ENCODE measurements around the gene EXD3. TPM values are rescaled to one million over a fixed set of nuclear protein-coding genes. Genes with fewer than 3 reads are reported as not detected.
A peak's percentile ranks its signal among the peaks of the same experiment; 100 is the strongest.

EXD3 gene
- total RNA-seq, 2 experiments from 2014 or later = 17.9 to 18.1 TPM

GRCh38 chr9:137271696-137272076 lies 151.3 kb downstream of the EXD3 start:
- H3K27ac Mint-ChIP-seq = no peak overlapping the region
- H3K4me1 Mint-ChIP-seq = peaks cover 22% of the 10 kb centered on the region
- H3K9me3 Mint-ChIP-seq = no peaks in the 10 kb centered on the region
- POLR2A ChIA-PET = interaction anchor here (1.3 to 1.5 kb wide), 2 partner anchors 15 to 29 kb away, joined by 3 to 4 read pairs; no protein-coding TSS in a partner anchor
- CTCF ChIA-PET = no interaction called here
- DNase-seq = no peak
- no peak overlapping the region for H3K4me3 Mint-ChIP-seq
- H3K36me3 Mint-ChIP-seq (ENCODE audit: low read depth) = peaks cover 30% of the 10 kb centered on the region
- no peaks in the 10 kb centered on the region for H3K27me3 Mint-ChIP-seq

GRCh38 chr9:137270929-137271695 lies 151.8 kb downstream of the EXD3 start:
- Mint-ChIP-seq H3K4me3 (no peak overlapping the region), H3K9me3 (no peaks in the 10 kb centered on the region), H3K27ac (peak overlapping the region; percentile 1), H3K36me3 (ENCODE audit: low read depth) (peaks cover 30% of the 10 kb centered on the region), H3K27me3 (no peaks in the 10 kb centered on the region), H3K4me1 (peaks cover 19% of the 10 kb centered on the region)
- CTCF ChIA-PET = no interaction called here
- POLR2A ChIA-PET = interaction anchor here (1.3 to 1.5 kb wide), 2 partner anchors 14 to 29 kb away, joined by 3 to 4 read pairs; no protein-coding TSS in a partner anchor
- peak; percentile 50 for DNase-seq

GRCh38 chr9:137269231-137269772 lies 153.7 kb downstream of the EXD3 start:
- no peak overlapping the region for H3K27ac Mint-ChIP-seq
- ChIA-PET POLR2A (interaction anchor here (0.7 to 1.1 kb wide), 3 partner anchors 9 to 28 kb away, joined by 3 read pairs; partner anchors contain the start of genes TOR4A and TUBB4B), CTCF (interaction anchor here (1.0 kb wide), 1 partner anchor 17 kb away, joined by 3 read pairs; no protein-coding TSS in a partner anchor)
- DNase-seq = no peak
- peaks cover 14% of the 10 kb centered on the region for H3K4me1 Mint-ChIP-seq
- no peak overlapping the region for H3K4me3 Mint-ChIP-seq
- no peaks in the 10 kb centered on the region for H3K27me3 Mint-ChIP-seq
- H3K9me3 Mint-ChIP-seq = no peaks in the 10 kb centered on the region
- peaks cover 33% of the 10 kb centered on the region for H3K36me3 Mint-ChIP-seq (ENCODE audit: low read depth)

- Mint-ChIP-seq H3K27me3 (no peaks in the 10 kb centered on the region), H3K9me3 (no peaks in the 10 kb centered on the region), H3K4me3 (no peak overlapping the region), H3K4me1 (peaks cover 14% of the 10 kb centered on the region), H3K36me3 (ENCODE audit: low read depth) (peaks cover 39% of the 10 kb centered on the region), H3K27ac (no peak overlapping the region)
- ChIA-PET POLR2A (interaction anchor here (0.7 to 1.1 kb wide), 3 partner anchors 9 to 27 kb away, joined by 3 read pairs; partner anchors contain the start of genes TOR4A and TUBB4B), CTCF (interaction anchor here (1.0 kb wide), 1 partner anchor 18 kb away, joined by 3 read pairs; no protein-coding TSS in a partner anchor)
- no peak for DNase-seq
Measured at GRCh38 chr9:137268538-137269201, 154.3 kb downstream of the EXD3 start.

- H3K9me3 Mint-ChIP-seq = no peaks in the 10 kb centered on the region
- CTCF ChIA-PET = interaction anchor here (1.3 kb wide), 1 partner anchor 31 kb away, joined by 6 read pairs; no protein-coding TSS in a partner anchor
- DNase-seq = no peak
- H3K27me3 Mint-ChIP-seq = no peaks in the 10 kb centered on the region
- H3K4me1 Mint-ChIP-seq = peaks cover 14% of the 10 kb centered on the region
- H3K4me3 Mint-ChIP-seq = no peak overlapping the region
- POLR2A ChIA-PET = interaction anchor here (1.2 kb wide), 1 partner anchor 14 kb away, joined by 3 read pairs; no protein-coding TSS in a partner anchor
- peaks cover 38% of the 10 kb centered on the region for H3K36me3 Mint-ChIP-seq (ENCODE audit: low read depth)
- H3K27ac Mint-ChIP-seq = no peak overlapping the region
Measured at GRCh38 chr9:137267933-137268355, 155.0 kb downstream of the EXD3 start.

- CTCF ChIA-PET = interaction anchor here (0.7 to 1.3 kb wide), 3 partner anchors 10 to 30 kb away, joined by 4 to 6 read pairs (median 4); no protein-coding TSS in a partner anchor
- POLR2A ChIA-PET = interaction anchor here (1.2 to 1.8 kb wide), 3 partner anchors 10 to 26 kb away, joined by 3 to 5 read pairs (median 3); partner anchors contain the start of genes TOR4A and TUBB4B
- no peak overlapping the region for H3K27ac Mint-ChIP-seq
- DNase-seq = no peak
- peaks cover 12% of the 10 kb centered on the region for H3K4me1 Mint-ChIP-seq
- H3K27me3 Mint-ChIP-seq = no peaks in the 10 kb centered on the region
- peaks cover 40% of the 10 kb centered on the region for H3K36me3 Mint-ChIP-seq (ENCODE audit: low read depth)
- no peak overlapping the region for H3K4me3 Mint-ChIP-seq
- no peaks in the 10 kb centered on the region for H3K9me3 Mint-ChIP-seq
Measured at GRCh38 chr9:137266585-137267453, 156.1 kb downstream of the EXD3 start.

GRCh38 chr9:137266162-137266527 lies 156.8 kb downstream of the EXD3 start:
- CTCF ChIA-PET = interaction anchor here (1.3 kb wide), 1 partner anchor 30 kb away, joined by 4 read pairs; no protein-coding TSS in a partner anchor
- no peaks in the 10 kb centered on the region for H3K9me3 Mint-ChIP-seq
- POLR2A ChIA-PET = interaction anchor here (1.2 to 1.8 kb wide), 2 partner anchors 11 to 25 kb away, joined by 3 to 5 read pairs; partner anchors contain the start of genes TOR4A and TUBB4B
- no peak overlapping the region for H3K27ac Mint-ChIP-seq
- DNase-seq = no peak
- no peak overlapping the region for H3K4me3 Mint-ChIP-seq
- peaks cover 40% of the 10 kb centered on the region for H3K36me3 Mint-ChIP-seq (ENCODE audit: low read depth)
- H3K27me3 Mint-ChIP-seq = no peaks in the 10 kb centered on the region
- peaks cover 8% of the 10 kb centered on the region for H3K4me1 Mint-ChIP-seq

- H3K27me3 Mint-ChIP-seq = no peaks in the 10 kb centered on the region
- ChIA-PET CTCF (interaction anchor here (1.3 to 1.6 kb wide), 2 partner anchors 10 to 29 kb away, joined by 4 read pairs; partner anchors contain the start of gene NELFB), POLR2A (interaction anchor here (1.8 kb wide), 1 partner anchor 11 kb away, joined by 5 read pairs; the partner anchor contains the start of gene TOR4A)
- H3K27ac Mint-ChIP-seq = no peak overlapping the region
- H3K4me3 Mint-ChIP-seq = no peak overlapping the region
- no peak for DNase-seq
- peaks cover 5% of the 10 kb centered on the region for H3K4me1 Mint-ChIP-seq
- no peaks in the 10 kb centered on the region for H3K9me3 Mint-ChIP-seq
- H3K36me3 Mint-ChIP-seq (ENCODE audit: low read depth) = peaks cover 40% of the 10 kb centered on the region
Measured at GRCh38 chr9:137265496-137266161, 157.3 kb downstream of the EXD3 start.

GRCh38 chr9:137264067-137264466 lies 158.9 kb downstream of the EXD3 start:
- H3K4me1 Mint-ChIP-seq = peaks cover 2% of the 10 kb centered on the region
- H3K36me3 Mint-ChIP-seq (ENCODE audit: low read depth) = peaks cover 35% of the 10 kb centered on the region
- no peak overlapping the region for H3K27ac Mint-ChIP-seq
- ChIA-PET CTCF (interaction anchor here (1.6 kb wide), 1 partner anchor 8 kb away, joined by 4 read pairs; the partner anchor contains the start of gene NELFB), POLR2A (no interaction called here)
- no peaks in the 10 kb centered on the region for H3K9me3 Mint-ChIP-seq
- no peak overlapping the region for H3K4me3 Mint-ChIP-seq
- no peak for DNase-seq
- H3K27me3 Mint-ChIP-seq = no peaks in the 10 kb centered on the region

- peaks cover 34% of the 10 kb centered on the region for H3K36me3 Mint-ChIP-seq (ENCODE audit: low read depth)
- no peak overlapping the region for H3K4me3 Mint-ChIP-seq
- no peaks in the 10 kb centered on the region for H3K27me3 Mint-ChIP-seq
- DNase-seq = no peak
- no peaks in the 10 kb centered on the region for H3K4me1 Mint-ChIP-seq
- POLR2A ChIA-PET = no interaction called here
- CTCF ChIA-PET = no interaction called here
- H3K9me3 Mint-ChIP-seq = no peaks in the 10 kb centered on the region
- H3K27ac Mint-ChIP-seq = no peak overlapping the region
Measured at GRCh38 chr9:137263506-137263905, 159.5 kb downstream of the EXD3 start.

- DNase-seq = no peak
- H3K27ac Mint-ChIP-seq = no peak overlapping the region
- peaks cover 33% of the 10 kb centered on the region for H3K36me3 Mint-ChIP-seq (ENCODE audit: low read depth)
- ChIA-PET CTCF (interaction anchor here (1.2 kb wide), 1 partner anchor 15 kb away, joined by 4 read pairs; the partner anchor contains the start of gene TOR4A), POLR2A (no interaction called here)
- no peaks in the 10 kb centered on the region for H3K9me3 Mint-ChIP-seq
- no peaks in the 10 kb centered on the region for H3K4me1 Mint-ChIP-seq
- H3K27me3 Mint-ChIP-seq = no peaks in the 10 kb centered on the region
- H3K4me3 Mint-ChIP-seq = no peak overlapping the region
Measured at GRCh38 chr9:137262909-137263285, 160.1 kb downstream of the EXD3 start.
